NCI-H146 (cell line): Measurements from ENCODE around the gene EYA3.

Source experiments
- DNase-seq: peaks from one replicate; lab custom pipeline; 2025; lab: John Stamatoyannopoulos, UW

The EYA3 gene, protein sequence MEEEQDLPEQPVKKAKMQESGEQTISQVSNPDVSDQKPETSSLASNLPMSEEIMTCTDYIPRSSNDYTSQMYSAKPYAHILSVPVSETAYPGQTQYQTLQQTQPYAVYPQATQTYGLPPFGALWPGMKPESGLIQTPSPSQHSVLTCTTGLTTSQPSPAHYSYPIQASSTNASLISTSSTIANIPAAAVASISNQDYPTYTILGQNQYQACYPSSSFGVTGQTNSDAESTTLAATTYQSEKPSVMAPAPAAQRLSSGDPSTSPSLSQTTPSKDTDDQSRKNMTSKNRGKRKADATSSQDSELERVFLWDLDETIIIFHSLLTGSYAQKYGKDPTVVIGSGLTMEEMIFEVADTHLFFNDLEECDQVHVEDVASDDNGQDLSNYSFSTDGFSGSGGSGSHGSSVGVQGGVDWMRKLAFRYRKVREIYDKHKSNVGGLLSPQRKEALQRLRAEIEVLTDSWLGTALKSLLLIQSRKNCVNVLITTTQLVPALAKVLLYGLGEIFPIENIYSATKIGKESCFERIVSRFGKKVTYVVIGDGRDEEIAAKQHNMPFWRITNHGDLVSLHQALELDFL

DNA sequence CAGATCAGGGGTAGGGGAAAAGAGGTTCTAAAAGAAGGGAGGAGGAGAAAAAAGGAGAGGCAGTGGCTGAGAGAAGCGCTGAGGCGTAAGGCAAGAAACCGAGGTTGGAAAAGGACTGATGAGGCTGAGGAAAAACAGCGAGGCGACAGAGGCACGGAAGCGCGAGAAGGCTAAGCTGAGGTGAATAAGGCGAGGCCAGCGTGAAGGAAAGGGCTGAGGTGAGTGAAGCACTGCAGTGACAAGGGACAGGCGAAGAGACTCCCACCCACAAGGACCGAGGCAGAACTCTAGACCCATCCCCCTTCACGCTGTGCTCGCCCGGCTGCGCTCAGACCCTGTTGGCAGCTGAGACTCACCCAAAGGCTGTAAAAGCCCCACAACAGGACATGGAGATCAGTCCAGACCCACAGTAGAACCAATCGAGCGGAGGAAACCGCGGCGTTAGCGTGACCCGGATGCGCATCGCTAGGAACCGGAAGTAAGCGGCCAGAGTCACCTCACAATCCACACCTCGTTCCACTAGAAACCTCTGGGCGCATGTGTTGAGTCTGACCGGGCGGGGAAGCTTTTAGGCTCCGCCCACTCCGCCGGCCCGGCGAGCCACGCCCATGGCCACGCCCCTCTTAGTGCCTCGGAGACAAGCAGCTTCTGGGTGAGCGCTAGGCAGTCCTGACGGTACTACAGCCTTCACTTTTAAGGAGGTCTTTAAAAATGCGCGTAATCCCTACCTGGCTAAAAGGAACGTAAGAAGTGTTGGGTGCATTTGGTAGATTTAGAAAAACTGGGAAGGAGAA lies at the start of gene EYA3:
TSS of gene EYA3 (minus strand) at position 443 of the 794 bp plus-strand sequence. CDS start 30,584 bp downstream, outside the sequence.
- DNase-seq = peak; percentile 93

DNA sequence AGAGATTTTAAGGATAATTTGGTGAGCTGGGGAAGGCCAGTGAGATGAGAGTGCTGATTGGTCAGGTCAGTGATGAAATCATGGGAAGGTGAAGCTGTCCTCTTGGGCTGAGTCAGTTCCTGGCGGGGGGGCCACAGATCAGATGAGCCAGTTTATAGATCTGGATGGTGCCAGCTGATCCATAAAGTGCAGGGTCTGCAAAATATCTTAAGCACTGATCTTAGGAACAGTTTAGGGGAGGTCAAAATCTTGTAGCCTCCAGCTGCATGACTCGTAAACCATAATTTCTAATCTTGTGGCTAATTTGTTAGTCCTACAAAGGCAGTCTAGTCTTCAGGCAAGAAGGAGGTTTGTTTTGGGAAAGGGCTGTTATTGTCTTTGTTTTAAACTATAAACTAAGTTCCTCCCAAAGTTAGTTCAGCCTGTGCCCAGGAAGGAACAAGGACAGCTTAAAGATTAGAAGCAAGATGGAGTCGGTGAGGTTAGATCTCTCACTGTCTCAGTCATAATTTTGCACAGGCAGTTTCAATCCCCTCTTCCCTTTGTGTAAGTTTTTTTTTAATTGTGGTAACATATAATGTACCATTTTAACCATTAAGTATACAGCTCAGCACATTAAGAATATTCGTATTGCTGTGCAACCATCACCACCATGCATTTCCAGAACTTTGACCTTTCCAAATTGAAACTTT lies 48.7 kb upstream of the EYA3 start:
- no peak for DNase-seq

DNA sequence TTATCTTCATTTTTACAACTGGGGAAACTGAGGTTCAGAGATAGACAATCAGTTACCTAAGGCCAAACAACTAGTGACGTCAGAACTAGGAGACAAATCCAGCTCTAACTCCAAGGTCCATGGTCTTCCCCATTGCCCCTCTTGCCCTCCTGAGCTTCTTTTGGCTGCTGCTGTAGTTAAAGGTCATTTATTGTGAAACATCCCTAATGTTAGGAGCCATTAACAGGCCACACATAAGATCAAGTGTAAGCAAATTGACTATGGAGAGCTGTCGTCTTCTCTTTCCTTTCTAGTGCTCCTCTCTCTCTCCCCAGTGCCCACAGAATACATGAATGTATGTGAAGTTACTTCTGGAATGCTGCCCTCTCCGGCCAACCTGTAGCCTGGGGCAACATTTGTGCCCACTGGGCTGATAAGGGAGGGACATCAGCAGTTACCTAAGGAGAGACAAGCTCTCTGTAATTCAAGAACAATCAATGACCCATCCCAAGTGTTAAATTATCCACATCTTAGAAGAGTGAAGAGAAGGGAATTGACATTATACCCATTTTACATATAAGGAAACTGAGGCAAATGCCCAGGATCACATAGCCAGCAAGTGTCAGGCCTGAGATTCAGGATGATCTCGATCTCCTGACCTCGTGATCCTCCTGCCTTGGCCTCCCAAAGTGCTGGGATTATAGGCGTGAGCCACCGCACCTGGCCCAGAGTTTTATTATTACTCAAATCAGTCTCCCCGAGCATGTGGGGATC lies 47.9 kb upstream of the EYA3 start:
- DNase-seq = no peak

DNA sequence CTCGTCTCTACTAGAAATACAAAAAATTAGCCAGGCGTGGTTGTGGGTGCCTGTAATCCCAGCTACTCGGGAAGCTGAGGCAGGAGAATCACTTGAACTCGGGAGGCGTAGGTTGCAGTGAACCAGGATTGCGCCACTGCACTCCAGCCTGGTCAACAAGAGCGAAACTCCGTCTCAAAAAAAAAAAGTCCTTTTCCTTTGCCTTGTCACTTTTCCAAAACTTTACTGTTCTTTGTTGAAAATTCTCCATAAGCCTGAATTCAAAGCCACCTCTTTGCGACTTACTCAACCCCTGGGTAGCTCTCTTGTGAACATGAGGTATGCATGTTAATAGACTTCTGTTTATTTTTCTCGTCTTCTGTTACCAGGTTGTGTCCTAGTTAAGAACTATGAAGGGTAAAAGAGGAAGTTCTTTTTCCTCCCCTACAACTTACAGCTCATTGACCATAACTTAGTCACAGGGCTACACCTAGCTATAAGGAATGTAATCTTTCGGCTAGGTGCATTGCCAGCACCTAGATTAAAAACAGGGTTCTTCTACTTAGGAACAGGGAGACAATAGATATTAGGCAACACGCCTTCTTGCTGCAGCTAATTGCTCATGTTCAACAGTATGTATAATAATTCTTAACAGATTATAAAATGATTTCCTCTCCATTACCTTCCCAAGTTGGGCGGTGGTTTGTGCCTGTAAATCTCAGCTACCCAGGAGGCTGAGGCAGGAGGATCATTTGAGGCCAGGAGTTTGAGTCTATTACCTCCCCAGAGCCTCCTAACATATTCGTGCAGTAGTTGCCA lies 47.2 kb upstream of the EYA3 start:
- no peak for DNase-seq

DNA sequence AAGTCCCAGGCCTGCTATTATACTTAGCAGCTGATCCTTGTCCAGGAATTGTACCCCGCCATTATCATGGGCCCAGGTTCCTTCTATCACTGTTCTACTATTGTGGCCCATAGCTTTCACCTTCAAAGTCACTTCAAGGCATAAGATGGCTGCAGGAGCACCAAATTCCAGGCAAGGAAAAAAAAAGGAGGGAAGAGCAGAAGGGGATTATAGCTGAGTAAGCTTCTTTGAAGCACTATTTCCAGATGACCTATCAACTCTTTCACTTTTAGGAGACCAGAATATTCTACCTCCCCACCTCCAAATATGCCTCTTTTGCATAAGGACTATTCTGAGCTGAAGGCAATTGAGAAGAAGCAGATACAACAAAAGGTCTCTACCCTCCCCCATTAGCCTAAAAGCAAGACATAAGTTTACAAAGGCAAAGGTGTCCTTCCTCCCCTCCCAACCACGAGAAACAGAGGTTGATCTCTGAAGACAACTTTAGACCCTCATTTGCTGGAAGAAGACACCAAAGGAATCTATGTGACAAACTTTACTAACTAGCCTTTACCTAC lies 46.3 kb upstream of the EYA3 start:
- no peak for DNase-seq

DNA sequence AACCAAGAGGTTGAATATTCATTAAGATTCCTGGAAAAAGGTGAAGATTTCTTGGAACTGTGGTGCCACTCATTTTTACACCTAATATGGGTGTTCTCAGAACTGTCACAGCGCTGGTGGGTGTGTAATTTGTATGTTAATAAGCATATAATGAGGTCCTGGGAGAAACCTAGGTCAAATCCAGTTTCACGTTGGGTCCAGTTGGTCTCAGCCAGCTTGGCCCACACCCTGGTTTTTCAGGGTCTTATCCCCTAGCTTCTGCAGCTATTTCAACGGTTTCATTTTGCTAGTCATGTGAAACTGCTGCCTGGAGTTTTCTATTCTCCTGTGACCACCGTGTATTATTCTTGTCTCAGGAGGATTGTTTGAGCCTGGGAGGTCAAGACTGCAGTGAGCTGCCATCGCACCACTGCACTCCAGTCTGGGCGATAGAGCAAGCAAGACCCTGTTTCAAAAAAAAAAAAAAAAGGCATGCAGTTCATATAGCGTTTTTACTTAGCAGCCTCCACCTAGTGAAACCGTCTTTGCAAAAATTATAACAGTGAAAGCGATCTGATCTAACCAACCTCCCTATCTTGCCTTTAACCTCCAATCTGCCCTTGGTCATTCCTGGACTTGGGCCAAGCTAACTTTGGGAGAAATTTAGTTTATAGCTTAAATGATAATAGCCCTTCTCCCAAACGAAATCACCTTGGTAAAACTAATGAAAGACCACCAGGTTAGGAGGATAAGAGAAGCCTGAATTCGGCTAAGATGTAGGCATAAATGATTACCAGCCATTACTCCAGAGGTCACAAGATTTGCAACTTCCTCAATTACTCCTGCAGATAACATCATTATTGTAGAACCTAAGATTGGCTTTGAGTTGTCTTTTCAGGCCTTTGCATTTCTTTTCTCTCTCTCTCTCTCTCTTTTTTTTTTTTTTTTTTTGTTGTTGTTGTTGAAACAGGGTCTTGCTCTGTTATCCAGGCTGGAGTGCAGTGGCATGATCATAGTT lies 44.1 kb upstream of the EYA3 start:
- no peak for DNase-seq

DNA sequence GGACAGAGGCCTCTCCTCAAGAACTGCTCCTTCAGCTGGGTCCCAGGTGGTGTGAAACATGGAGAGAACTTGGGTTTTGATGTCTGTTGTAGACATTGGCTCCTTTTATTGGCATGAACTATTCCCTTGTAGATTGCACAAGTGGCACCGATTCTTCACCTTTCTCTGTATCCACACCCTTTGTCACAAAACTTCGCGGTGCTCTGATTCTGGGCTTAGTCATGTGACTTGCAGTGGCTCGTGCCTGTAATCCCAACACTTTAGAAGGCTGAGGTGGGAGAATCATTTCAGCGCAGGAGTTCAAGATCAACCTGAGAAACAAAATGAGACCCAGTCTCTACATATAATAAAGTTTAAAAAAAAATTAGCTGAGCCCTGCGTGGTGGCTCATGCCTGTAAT lies 42.5 kb upstream of the EYA3 start:
- DNase-seq = no peak

DNA sequence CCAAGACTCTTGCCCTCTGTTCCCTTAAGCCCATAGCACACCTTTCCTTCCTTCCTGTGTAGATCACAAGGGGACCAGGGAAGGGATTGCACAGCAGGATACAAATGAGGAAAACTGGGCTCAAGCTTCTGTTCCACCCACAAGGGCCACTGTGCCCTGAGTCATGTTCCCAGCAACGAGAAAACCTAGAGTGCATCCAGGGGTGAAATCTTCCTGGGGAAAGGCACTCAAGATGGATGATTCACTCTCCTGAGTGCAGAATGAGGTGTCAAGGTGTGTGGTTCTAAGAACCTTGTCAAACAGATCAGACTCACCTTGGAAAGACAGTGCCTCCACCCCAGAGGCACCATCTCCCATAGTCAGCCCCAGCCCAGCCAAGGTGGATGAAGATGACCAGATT lies 40.7 kb upstream of the EYA3 start:
- DNase-seq = no peak

DNA sequence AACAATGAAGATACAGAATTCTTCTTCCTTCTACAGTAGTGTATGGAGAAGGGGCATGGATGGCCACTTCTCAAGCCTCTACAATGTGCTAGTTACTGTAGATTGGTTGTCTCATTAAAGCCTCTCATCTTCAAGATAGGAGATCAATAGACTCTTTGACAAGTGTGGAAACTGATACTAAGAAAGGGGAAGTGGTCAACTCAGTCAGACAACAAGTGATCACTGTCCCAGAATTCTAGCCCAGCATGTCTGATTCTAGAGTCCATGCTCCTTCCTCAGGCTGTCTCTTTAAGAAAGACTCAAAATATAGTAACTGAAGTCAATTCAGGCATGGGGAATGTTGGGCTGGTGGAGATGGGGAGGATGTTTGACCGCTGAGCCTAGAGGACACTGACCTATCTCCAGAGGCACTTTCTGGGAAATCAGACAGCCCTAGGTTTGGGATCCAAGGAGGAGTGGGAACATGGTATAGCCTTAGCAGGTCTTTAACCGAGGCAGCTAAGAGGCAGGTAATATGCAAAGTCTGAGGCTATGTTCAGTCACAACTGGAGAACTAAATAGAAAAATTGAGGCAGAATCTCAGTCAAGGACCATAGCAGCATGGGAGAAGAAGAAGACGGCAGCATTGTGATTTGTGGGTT lies 39.3 kb upstream of the EYA3 start:
- no peak for DNase-seq

DNA sequence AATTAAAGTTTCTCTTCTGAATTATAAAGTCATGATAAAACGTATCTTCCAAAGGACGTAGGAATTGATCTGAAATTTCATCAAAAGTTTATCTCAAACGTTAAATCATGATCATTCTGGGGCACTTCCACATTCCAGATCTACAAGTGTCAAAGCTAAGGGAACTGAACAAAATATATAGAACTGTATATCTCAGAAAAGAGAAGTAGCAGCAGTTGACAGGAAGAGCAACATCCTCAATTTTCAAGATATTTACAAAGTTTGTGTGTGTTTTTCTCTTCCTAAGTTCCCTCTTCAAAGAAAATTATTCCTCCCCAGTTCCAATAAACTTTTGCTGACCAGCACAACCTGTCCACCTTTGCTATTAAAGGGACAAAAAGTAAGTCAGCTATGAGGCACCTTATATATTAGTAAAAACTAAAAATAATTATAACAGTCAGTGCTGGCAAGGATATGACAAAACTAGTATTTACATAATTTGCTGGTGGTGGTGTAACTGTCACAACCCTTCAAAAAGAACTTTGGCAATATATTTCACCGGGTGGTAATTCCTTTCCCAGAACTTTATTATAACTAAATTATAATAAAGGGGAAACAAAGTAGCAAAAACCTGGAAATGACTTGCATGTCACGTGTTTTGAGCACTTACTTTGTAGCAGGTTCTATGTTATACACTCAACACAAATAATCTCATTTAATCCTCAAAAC lies 38.5 kb upstream of the EYA3 start:
- DNase-seq = no peak

DNA sequence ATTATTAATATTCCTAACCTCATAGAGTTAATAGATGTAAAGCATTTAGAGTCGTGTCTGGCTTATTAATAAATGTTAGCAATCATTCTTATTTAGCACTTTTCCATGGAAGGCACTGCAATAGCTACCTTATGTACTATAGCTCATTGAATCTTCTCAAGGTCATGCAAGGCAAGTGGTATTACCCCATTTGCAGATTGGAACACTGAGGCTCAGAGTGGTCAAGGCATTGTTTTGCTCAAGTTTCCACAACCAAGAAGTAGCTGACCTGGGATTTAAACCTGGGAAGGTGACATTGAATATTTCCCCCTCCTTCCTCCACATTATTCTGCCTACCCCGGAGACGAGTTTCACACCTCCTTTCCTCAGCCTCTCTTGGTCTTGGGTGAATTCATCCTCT lies 37.8 kb upstream of the EYA3 start:
- no peak for DNase-seq

DNA sequence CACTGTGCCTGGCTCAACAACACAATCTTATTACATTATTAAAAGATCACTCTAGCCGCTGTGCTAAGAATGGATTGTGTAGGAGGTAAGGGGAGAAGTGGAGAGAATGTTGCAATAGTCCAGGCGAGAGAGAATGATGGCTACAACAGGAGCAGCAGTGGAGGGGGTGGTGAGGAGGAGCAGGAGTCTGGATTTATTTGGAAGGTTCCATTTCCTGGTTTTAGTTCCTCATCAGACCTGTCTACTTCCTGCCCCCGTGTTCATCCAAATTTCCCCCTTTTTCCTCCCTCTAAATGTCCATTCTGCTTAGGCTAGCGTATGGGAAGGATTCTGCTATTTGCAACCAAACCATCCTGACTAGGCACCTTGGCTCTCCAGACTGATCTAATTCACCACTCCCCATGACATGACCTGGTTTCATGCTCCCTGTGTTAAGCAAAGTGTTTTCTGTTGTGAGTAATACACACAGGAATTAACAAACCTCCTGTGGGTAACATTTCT lies 35.1 kb upstream of the EYA3 start:
- no peak for DNase-seq

DNA sequence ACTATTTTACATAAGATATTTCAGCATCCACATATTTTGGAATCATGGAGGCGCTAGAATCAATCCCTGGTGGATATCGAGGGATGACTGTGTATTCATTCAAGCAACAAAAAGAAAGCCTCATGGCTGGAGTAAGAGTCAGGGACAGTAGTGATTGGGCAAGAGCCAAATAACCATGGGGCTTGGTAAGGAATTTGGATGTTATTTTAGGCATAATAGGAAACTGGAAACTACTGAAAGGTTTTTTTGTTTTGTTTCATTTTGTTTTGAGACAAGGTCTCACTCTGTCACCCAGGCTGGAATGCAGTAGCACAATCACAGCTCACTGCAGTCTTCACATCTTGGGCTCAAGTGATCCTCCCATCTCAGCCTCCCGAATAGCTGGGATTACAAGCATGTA lies 33.8 kb upstream of the EYA3 start:
- DNase-seq = no peak

DNA sequence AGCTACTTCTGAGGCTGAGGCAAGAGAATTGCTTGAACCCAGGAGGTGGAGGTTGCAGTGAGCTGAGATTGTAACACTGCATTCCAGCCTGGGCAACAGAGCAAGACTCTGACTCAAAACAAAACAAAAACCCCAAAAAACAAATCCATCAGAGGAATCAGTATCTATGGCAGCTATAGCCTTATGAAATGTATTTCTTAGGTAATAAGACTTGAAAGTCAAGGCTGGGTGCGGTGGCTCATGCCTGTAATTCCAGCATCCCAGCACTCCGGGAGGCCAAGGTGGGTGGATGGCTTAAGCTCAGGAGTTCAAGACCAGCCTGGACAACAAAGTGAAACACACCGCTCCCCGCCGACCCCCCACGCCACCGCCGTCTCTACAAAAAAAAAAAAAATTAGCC lies 31.1 kb upstream of the EYA3 start:
- no peak for DNase-seq

DNA sequence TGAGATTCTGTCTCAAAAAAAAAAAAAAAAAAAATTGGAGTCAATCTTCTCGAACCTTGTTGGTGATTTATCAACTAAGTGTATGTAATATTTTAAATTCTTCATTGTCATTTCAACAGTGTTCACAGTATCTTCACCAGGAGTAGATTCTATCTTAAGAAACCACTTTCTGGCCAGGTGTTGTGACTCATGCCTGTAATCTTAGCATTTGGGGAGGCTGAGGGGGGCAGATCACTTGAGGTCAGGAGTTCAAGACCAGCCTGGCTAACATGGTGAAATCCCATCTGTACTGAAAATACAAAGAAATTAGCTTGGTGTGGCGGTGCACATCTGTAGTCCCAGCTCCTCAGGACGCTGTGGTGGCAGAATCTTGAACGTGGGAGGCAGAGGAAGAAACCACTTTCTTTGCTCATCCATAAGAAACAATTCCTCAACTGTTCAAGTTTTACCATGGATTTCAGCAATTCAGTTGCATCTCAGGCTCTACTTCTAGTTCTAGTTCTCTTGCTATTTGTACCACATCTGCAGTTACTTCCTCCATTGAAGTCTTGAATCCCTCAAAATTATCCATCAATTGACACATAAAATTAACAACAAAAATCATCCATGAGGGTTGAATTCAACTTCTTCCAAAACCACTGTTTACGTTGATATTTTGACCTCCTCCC lies 30.4 kb upstream of the EYA3 start:
- no peak for DNase-seq

DNA sequence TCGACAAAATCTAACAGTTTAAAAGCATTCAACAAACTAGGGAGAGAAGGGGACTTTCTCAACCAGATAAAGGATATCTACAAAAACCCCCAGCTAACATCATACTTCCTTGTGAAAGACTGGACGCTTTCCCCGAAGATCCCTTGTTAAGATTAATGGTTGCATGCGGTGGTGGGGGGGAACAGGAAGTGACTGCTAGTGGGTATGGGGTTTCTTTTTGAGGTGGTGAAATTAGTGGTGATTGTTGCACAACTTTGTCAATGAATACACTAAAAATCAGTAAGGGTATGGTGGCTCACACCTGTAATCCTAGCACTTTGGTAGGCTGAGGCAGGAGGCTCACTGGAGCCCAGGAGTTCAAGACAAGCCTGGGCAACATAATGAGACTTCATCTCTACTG lies 26.9 kb upstream of the EYA3 start:
- DNase-seq = no peak

DNA sequence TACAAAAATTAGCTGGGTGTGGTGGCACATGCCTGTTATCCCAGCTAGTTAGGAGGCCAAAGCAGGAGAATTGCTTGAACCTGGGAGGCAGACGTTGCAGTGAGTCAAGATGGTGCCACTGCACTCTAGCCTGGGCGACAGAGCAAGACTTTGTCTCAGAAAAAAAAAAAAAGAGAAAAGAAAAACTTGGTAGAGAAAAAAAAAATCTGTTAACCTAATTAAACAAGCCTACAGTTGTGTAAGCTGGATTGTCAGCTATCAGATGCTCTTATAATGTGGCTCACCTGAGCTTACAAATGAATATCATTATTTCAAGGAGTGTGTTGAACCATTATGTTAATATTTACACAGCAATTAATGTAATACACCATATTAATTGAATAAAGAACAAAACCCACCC lies 26.4 kb upstream of the EYA3 start:
- no peak for DNase-seq

DNA sequence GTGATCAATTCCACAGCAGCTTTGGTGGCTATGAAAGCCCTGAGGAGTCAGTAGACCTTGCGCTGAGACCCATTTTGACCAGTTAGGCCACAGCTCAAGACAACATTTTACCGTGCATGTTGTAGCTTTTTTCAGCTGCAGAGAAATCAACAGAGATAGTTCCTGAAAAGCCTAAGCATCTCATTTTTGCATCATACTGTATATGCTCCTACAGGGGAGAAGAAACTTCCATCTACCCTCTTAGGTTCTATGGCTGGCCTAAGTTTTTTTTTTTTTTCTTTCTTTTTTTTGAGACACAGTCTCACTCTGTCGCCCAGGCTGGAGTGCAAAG lies 24.8 kb upstream of the EYA3 start:
- peak; percentile 1 for DNase-seq
